ENCODE results near the gene GTF2F2. TPM values are rescaled to one million over a fixed set of nuclear protein-coding genes. Genes with fewer than 3 reads are reported as not detected.

Gene GTF2F2
- total RNA-seq, 1 experiment from 2014 or later = 33.8 TPM

GRCh38 chr13:45196096-45196495 is 75.8 kb downstream of the GTF2F2 start:
- no peak for DNase-seq (ENCODE audit: low spot score)
- Mint-ChIP-seq H3K27me3 (ENCODE audit: low read depth) (no peaks in the 10 kb centered on the region), H3K9me3 (no peaks in the 10 kb centered on the region), H3K4me1 (peaks cover 36% of the 10 kb centered on the region), H3K36me3 (no peaks in the 10 kb centered on the region), H3K27ac (no peak overlapping the region), H3K4me3 (no peak overlapping the region)
- POLR2A ChIA-PET = no interaction called here
- CTCF ChIA-PET = interaction anchor here (0.6 to 1.1 kb wide), 2 partner anchors 96 to 149 kb away, joined by 3 to 4 read pairs; no protein-coding TSS in a partner anchor
- no peak for ATAC-seq
- no peak for TF ChIP-seq MXD4 (CRISPR knock-in tag; IDR thresholded peaks at IDR 0.05; ENCODE audit: borderline replicate concordance)
- no peak for TF ChIP-seq ARID4B (CRISPR knock-in tag; IDR thresholded peaks at IDR 0.05; ENCODE audit: borderline replicate concordance)
- no peak for TF ChIP-seq ZNF219 (CRISPR knock-in tag; IDR thresholded peaks at IDR 0.05; ENCODE audit: borderline replicate concordance)

GRCh38 chr13:45196622-45197021 is 76.3 kb downstream of the GTF2F2 start:
- TF ChIP-seq SMAD4 (CRISPR knock-in tag; IDR thresholded peaks at IDR 0.05) = no peak
- TF ChIP-seq, protein P1, sequence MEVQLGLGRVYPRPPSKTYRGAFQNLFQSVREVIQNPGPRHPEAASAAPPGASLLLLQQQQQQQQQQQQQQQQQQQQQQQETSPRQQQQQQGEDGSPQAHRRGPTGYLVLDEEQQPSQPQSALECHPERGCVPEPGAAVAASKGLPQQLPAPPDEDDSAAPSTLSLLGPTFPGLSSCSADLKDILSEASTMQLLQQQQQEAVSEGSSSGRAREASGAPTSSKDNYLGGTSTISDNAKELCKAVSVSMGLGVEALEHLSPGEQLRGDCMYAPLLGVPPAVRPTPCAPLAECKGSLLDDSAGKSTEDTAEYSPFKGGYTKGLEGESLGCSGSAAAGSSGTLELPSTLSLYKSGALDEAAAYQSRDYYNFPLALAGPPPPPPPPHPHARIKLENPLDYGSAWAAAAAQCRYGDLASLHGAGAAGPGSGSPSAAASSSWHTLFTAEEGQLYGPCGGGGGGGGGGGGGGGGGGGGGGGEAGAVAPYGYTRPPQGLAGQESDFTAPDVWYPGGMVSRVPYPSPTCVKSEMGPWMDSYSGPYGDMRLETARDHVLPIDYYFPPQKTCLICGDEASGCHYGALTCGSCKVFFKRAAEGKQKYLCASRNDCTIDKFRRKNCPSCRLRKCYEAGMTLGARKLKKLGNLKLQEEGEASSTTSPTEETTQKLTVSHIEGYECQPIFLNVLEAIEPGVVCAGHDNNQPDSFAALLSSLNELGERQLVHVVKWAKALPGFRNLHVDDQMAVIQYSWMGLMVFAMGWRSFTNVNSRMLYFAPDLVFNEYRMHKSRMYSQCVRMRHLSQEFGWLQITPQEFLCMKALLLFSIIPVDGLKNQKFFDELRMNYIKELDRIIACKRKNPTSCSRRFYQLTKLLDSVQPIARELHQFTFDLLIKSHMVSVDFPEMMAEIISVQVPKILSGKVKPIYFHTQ (CRISPR knock-in tag; IDR thresholded peaks at IDR 0.05) = no peak
- no peak for TF ChIP-seq FOXJ3 (CRISPR knock-in tag; IDR thresholded peaks at IDR 0.05; ENCODE audit: borderline replicate concordance)
- TF ChIP-seq KAT7 (CRISPR knock-in tag; IDR thresholded peaks at IDR 0.05; ENCODE audit: borderline replicate concordance) = no peak
- no peak for TF ChIP-seq NR2C2 (CRISPR knock-in tag; IDR thresholded peaks at IDR 0.05)
- no peak for TF ChIP-seq NFATC4 (CRISPR knock-in tag; IDR thresholded peaks at IDR 0.05)
- TF ChIP-seq ZNF121 (CRISPR knock-in tag; IDR thresholded peaks at IDR 0.05) = no peak
- no peak for TF ChIP-seq TP53 (CRISPR knock-in tag; IDR thresholded peaks at IDR 0.05)
- TF ChIP-seq ARID4B (CRISPR knock-in tag; IDR thresholded peaks at IDR 0.05; ENCODE audit: borderline replicate concordance) = no peak
- TF ChIP-seq ZNF423 (CRISPR knock-in tag; IDR thresholded peaks at IDR 0.05) = no peak
- no peak for TF ChIP-seq PRRX2 (CRISPR knock-in tag; IDR thresholded peaks at IDR 0.05)
- no peak for TF ChIP-seq ZNF263 (CRISPR knock-in tag; IDR thresholded peaks at IDR 0.05; ENCODE audit: low read depth)
- no peak for TF ChIP-seq USF1 (CRISPR knock-in tag; IDR thresholded peaks at IDR 0.05)
- TF ChIP-seq GABPB1 (CRISPR knock-in tag; IDR thresholded peaks at IDR 0.05) = no peak
- TF ChIP-seq ZNF317 (CRISPR knock-in tag; IDR thresholded peaks at IDR 0.05; ENCODE audit: borderline replicate concordance, low read depth) = no peak
- Mint-ChIP-seq H3K27ac (peak overlapping the region; percentile 39; the same call in 1 of the 2 replicates), H3K4me3 (no peak overlapping the region), H3K4me1 (peaks cover 38% of the 10 kb centered on the region), H3K36me3 (peaks cover 2% of the 10 kb centered on the region; the same call in 1 of the 2 replicates), H3K27me3 (ENCODE audit: low read depth) (no peaks in the 10 kb centered on the region), H3K9me3 (no peaks in the 10 kb centered on the region)
- DNase-seq (ENCODE audit: low spot score) = no peak
- no peak for ATAC-seq
- CTCF ChIA-PET = interaction anchor here (0.5 to 1.1 kb wide), 3 partner anchors 96 to 1031 kb away, joined by 3 to 4 read pairs (median 3); no protein-coding TSS in a partner anchor
- POLR2A ChIA-PET = no interaction called here

Measured in WTC11 (cell line).